GM21825 (cell line): ENCODE measurements around the gene RPS19BP1.
"Not testable (repeated sequence)": the region's sequence is repeated elsewhere in the genome, so short reads cannot be mapped to it uniquely, and the experiment has no call there.

Experiments
- ATAC-seq: cut with Tn5 transposase; IDR thresholded peaks from one replicate; pipeline ENCODE4 v1.9.1; 2021; ENCODE audit warnings: mild to moderate bottlenecking, moderate library complexity; ENCODE audit not compliant: unreplicated experiment

RPS19BP1 gene

DNA sequence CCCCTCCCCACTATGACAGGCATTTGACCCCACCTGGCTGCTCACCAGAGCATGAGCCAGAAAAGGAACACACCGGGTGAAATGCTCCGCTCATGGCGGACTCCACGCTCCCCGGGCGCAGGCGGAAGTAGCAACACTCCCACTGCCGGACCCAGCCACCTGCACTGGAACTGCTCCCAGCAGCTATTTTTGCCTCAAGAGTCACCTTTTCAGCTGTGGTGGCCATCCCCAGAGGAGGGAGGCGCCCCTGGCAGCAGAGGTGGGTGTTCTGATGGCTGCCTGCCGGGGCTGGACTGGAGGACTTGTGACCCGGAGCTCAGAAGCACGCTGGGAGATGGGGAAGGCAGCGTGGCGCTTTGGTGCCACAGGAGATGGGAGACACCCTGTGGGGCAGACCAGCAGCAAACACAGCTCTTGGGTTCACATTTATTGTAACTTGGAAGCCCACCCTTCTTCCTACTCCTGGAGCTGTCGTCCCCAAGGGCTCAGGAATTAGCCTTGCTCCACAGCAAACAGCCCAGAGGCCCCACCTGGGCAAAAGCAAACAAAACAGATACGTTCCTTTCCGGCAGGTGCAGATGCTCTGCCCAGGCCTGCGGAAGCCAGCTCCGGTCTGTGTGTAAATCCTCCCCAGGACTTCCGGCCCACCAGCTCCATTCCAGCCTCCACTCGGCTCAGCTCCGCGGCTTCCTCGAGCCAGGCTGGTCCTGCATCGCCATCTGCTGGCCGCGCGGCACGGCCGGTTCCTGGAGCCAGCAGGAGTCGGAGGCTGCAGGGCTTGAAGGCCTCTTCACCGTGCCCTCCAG lies 3.7 kb downstream of the RPS19BP1 start:
- ATAC-seq = no peak

DNA sequence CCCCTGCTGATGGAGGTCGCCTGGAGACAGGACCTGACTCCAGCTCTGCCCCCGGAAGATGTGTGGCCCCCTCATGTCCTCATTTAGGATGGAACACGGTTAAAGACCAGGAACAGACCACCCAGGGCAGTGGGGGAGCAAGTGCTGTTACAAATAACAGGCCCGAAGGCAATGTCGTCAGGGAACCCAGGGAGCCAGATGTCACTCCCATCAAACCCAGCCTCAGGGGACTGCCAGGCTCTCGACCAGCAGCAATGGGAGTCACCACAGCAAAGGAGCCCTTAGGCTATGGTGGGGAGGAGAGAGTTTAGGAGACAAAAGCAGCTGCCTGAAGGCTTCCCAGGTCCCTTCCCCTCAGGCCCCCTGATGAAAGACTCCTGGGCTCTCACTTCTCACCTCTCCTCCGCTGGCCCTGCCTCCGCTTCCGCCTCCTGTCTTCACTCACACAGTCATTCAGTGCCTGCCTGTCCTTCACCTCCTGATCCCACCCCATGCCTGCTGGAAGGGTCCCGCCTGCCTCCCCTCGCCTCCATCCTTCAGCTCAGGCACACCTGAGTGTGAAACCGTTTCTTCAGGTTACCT lies 4.4 kb downstream of the RPS19BP1 start:
- no peak for ATAC-seq

DNA sequence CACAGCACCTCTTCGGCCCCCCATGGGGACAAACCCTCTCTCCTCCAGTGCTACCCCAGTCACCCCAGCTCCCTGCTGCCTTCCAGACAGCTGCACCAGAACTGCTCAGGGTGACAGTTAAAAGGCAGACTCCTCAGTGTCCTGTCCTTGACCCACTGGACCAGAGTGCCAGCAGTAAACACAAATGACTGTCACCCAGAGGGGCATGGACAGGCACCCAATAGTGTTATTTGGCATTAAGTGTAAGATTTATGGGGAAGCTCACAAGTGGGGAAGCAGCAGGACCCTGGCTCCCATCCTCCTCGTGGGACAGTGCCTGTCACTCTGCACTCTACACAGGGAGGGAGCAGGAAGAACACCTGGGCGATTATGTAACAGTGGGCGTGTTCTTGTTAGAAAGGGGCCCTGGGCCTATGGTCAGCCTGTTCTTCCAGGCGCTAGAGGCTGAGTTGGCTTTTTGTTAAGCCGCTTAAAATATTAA lies 5.0 kb downstream of the RPS19BP1 start:
- ATAC-seq = no peak

GRCh38 chr22:39526736-39527171 lies 5.8 kb downstream of the RPS19BP1 start:
- no peak for ATAC-seq

DNA sequence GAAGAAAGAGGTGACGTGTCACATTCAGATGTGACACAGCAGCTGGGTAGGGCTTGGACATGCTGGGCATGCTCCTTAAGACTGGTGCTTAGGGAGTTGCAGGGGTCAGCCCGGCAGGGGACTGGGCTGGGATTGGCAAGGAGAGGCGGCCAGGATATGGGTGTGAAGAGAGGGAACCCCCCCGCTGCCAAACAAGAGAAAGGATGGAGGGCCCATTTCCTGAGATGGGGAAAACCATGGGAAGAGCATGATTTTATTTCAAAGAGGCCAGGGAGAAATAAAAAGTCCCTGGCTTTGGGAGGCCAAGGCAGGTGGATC lies 6.9 kb downstream of the RPS19BP1 start:
- no peak for ATAC-seq

- ATAC-seq = no peak
Observed at GRCh38 chr22:39524753-39525657, 7.5 kb downstream of the RPS19BP1 start.

- no peak for ATAC-seq
Observed at GRCh38 chr22:39524089-39524752, 8.3 kb downstream of the RPS19BP1 start.

DNA sequence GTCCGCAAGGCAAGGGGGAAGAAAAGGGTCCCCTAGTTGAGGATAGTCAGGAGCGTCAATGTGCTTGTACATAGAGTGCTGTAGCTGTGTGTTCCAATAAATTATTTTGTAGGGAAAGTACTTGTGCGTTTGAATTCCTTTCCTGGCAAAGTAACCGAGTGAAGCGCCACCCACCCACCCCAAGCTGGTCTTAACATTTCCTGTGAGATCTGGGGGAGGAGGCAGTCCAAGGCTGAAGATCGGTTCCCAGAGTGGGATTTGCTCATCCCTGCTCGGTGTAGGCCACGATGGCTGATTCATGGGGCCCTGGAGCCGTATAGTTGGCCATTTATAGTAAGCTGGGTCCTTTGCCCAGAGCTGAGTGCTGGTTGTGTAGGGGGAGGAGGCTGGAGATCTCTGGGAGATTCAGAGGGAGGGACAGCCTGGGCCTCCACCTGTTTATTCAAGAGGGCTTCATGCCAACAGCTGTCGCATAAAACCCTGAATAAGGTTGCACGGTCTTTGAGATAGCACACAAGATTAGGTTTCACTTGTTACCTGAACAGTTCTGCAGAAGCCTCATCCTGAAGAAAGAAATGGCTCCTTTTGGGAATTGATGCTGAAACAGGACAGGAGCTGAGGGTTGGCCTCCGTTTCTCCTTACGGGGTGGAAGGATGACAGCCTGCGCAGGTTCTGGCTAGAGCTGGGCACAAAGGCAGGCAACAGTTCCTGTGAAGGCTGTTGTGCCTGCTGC lies 9.8 kb downstream of the RPS19BP1 start:
- ATAC-seq = no peak

DNA sequence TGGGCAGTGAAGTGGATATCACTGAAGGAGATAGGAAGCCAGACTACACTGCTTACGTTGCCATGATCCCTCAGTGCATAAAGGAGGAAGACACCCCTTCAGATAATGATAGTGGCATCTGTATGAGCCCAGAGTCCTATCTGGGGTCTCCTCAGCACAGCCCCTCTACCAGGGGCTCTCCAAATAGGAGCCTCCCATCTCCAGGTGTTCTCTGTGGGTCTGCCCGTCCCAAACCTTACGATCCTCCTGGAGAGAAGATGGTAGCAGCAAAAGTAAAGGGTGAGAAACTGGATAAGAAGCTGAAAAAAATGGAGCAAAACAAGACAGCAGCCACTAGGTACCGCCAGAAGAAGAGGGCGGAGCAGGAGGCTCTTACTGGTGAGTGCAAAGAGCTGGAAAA lies 10.5 kb downstream of the RPS19BP1 start:
- ATAC-seq = not testable (repeated sequence)

DNA sequence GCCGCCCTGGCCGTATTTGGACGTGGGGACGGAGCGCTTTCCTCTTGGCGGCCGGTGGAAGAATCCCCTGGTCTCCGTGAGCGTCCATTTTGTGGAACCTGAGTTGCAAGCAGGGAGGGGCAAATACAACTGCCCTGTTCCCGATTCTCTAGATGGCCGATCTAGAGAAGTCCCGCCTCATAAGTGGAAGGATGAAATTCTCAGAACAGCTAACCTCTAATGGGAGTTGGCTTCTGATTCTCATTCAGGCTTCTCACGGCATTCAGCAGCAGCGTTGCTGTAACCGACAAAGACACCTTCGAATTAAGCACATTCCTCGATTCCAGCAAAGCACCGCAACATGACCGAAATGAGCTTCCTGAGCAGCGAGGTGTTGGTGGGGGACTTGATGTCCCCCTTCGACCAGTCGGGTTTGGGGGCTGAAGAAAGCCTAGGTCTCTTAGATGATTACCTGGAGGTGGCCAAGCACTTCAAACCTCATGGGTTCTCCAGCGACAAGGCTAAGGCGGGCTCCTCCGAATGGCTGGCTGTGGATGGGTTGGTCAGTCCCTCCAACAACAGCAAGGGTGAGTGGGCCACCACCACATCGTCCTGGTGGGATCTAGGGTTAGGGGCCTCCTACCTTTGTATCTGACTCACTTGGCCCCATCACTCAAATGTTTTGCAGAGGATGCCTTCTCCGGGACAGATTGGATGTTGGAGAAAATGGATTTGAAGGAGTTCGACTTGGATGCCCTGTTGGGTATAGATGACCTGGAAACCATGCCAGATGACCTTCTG lies 11.3 kb downstream of the RPS19BP1 start:
- not testable (repeated sequence) for ATAC-seq

GRCh38 chr22:39520226-39521105 lies 12.1 kb downstream of the RPS19BP1 start, which contains the start of gene ATF4:
Gene ATF4, plus strand, starts transcription at chr22:39520562. Its CDS starts 884 bp downstream, at chr22:39521446.
- peak; percentile 36 for ATAC-seq

DNA sequence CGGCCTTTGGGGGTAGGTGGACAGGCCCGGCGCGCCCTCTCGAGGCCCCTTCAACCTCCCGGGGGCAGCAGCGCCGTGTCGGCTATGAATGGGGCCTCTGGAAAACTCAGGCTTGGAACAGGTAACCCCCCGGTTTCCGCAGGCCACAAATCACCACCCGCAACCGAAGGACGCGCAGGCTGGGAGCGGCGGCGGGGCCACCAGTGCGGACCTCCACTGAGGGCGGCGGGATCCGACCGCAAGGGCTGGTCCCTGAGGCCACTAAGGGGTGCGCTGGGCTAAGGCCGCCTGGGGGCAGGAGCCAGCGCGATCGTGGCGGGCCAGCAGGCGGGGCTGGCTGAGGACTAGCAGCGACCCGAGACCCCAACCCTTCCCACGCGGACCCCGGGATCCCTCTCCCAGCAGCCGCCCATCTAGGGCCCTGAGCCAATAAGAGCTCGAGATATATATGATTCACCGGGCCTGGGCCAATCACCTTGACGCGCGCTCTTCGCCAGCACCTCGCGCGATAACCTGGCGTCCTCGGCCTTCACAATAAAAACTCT lies 12.8 kb downstream of the RPS19BP1 start:
- peak; percentile 69 for ATAC-seq

- ATAC-seq = no peak
Observed at GRCh38 chr22:39518996-39519680, 13.4 kb downstream of the RPS19BP1 start.

DNA sequence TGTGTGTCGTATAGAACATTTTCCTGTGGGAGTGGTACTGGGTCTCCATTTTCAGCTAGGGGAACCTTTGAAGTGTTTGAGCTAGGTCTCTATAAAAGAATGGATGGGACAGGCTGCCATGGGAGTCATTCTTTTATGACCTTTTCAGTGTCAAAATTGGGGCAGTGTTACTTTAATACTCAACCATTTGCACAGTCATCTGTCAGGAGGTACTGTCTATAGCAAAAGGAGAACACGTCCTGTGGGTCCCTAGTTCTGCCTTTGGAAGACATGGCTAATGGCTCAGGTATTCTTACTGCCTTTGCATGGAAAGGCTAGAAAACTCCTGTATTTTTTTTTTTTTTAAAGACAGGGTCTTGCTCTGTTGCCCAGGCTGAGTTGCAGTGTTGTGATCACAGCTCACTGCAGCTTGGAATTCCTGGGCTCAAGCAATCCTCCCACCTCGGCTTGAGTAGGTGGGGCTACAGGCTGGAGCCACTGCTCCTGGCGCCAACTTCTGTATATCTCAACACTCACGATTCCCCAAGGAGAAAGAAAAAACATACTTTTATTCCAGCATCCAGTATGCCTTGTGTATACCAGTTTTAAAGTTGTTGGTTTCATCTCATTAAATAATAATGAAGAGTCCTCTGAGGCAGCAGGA lies 14.3 kb downstream of the RPS19BP1 start:
- ATAC-seq = no peak

DNA sequence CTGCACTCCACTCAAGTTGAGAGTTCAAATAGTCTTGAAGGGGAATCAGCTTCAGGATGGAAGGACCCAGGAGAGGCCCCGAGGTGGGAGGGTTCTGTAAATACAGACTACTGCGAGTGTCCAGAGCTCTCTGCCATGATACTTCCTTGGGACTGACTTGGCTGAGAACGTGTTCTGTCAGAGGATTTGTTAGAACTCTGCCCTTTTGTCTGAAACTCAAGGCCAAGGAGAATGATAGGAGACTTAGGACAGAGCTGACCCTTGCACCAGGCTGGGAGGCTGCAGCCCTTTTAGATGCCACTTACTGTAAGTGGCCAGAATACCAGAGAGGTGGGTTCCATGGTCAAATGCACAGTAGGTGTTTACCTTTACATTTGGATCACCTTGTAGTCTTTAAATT lies 15.1 kb downstream of the RPS19BP1 start:
- no peak for ATAC-seq

GRCh38 chr22:39515266-39516050 lies 17.1 kb downstream of the RPS19BP1 start:
- ATAC-seq = no peak
